Fibroblast of villous mesenchyme (primary cell): Measurements from ENCODE around the gene INPP4B. TPM values are rescaled to one million over a fixed set of nuclear protein-coding genes. Genes with fewer than 3 reads are reported as not detected.

Experiments
- DNase-seq: peaks from one replicate; pipeline ENCODE4 v3.0.0-alpha.2; 2010; ENCODE audit warnings: low read depth
- H3K4me3 ChIP-seq: 2 replicates; pipeline ENCODE4 v1.5.1; 2011; ENCODE audit warnings: low read depth, mild to moderate bottlenecking, low read length
- total RNA-seq: library from RNA; depleted of rRNA; stranded (reverse); fragments of >200 nt; gene quantifications from 2 replicates; pipeline ENCODE4 v1.2.3, GENCODE V29; 2012
- TF ChIP-seq, protein P1 (sequence below): IDR thresholded peaks from 2 replicates; pipeline ENCODE4 v1.5.1; 2012; ENCODE audit warnings: low read depth, mild to moderate bottlenecking, low read length; ENCODE audit not compliant: insufficient read depth

The INPP4B gene
- total RNA-seq, 1 donor, result 64.3 TPM

DNA sequence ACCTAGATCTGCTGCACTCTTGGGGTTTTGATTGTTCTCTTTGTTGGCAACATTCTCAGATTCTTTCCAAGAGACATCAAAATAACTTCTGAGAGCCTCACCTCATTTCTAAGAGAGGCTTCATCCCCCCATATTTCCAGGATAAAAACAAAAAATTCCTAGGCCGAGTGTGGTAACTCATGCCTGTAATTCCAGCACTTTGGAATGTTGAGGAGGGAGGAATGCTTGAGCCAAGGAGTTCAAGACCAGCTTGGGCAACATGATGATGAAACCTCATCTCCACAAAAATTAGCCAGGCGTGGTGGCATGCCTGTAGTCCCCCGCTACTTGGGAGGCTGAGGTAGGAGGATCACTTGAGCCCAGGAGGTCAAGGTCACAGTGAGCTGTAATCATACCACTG, 477.0 kb downstream of the INPP4B start:
- no peak for DNase-seq
- H3K4me3 ChIP-seq, result no peak overlapping the region
- TF ChIP-seq, protein P1, sequence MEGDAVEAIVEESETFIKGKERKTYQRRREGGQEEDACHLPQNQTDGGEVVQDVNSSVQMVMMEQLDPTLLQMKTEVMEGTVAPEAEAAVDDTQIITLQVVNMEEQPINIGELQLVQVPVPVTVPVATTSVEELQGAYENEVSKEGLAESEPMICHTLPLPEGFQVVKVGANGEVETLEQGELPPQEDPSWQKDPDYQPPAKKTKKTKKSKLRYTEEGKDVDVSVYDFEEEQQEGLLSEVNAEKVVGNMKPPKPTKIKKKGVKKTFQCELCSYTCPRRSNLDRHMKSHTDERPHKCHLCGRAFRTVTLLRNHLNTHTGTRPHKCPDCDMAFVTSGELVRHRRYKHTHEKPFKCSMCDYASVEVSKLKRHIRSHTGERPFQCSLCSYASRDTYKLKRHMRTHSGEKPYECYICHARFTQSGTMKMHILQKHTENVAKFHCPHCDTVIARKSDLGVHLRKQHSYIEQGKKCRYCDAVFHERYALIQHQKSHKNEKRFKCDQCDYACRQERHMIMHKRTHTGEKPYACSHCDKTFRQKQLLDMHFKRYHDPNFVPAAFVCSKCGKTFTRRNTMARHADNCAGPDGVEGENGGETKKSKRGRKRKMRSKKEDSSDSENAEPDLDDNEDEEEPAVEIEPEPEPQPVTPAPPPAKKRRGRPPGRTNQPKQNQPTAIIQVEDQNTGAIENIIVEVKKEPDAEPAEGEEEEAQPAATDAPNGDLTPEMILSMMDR, result no peak

DNA sequence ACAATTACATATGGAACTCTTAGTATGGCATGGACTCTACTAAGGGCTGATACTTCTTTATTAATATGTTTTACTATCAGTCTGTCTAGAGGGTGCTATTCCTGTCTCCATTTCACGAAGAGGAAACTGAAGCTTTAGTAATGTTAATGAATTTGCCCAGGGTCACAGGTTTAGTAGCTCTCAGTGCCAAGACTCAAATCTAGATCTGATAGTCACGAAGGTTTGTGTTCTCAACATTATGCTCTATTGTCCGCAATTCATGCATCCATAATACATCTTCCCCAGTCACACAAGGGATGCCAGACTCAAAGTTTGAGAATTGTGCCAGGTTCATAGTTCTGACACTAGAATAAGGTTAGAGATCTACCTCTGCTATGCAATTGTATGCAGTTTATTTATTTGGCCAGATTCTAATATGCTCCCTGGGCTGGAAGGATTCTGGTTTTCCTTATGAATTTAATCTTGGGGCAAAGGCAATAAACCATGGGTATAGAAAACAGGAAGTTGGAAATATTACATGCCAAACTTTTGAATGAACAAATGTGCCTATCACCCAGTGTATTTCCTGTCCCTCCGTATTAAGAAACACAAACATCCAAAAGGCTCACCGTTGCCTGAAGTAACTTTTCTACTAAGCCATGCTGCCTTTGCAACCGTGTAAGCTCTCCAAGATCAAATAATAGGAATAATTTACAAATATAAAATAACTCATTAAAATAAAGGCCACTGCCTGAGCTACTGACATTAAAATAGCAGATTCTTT, 478.5 kb downstream of the INPP4B start:
- no peak overlapping the region for H3K4me3 ChIP-seq
- no peak for DNase-seq
- TF ChIP-seq, protein P1, result no peak

DNA sequence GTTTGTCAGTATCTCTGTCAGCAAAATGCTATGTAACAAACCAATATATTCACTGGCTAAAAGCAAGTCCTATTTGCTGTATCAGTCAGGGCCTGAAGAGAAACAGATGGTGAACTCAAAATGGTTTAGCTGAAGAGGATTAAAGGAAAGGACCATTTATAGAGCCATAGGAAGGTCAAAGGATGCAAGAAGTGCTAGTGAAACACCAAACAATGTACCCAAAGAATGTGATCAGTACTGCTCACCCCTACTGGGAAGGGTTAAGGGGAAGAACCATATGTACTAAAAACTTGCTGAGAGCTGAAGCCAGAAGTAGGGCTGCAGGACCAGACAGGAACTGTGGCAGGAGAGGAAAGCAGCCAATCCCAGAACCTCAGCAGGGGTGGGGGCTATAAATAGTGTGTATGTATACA, 479.3 kb downstream of the INPP4B start:
- TF ChIP-seq, protein P1, result no peak
- peak; percentile 49 for DNase-seq
- no peak overlapping the region for H3K4me3 ChIP-seq

DNA sequence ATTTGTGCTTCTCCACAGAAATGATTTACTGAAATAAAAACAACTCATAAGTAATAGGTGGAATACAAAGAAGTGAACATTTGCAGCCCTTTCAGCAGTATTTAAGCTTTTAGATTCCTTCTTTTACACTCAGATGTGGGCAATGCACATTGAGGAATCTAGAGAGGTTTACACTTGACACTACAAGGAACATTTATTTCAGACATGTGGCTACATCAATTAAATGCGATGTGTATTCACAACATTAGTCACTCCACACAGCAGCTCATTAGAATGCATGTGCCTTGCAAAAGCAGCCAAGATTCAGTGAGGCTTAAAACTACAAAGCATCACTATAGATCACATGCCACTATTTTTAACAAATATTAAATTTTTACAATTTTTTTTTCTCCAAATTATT, 480.7 kb downstream of the INPP4B start:
- TF ChIP-seq, protein P1, result no peak
- no peak overlapping the region for H3K4me3 ChIP-seq
- DNase-seq, result peak; percentile 33

DNA sequence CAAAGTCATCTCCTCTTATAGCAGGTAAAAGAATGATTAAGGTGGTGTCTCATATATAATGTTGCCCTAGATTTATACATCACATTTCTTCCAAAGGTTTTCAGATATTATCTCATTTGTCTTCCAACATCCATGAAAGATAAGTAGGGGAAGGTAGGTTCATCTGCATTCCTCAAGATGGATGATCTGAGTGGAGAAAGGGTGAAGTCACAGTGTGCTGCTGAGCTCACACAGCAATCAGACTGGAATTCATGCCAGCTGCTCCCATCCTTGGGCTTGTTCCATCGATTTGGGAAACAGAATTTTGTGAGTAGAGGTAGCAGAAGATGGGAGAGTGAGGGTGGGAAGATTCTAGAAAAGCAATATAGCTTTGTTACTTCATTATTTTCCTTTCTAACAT, 482.4 kb downstream of the INPP4B start:
- TF ChIP-seq, protein P1, result no peak
- DNase-seq, result no peak
- H3K4me3 ChIP-seq, result no peak overlapping the region

DNA sequence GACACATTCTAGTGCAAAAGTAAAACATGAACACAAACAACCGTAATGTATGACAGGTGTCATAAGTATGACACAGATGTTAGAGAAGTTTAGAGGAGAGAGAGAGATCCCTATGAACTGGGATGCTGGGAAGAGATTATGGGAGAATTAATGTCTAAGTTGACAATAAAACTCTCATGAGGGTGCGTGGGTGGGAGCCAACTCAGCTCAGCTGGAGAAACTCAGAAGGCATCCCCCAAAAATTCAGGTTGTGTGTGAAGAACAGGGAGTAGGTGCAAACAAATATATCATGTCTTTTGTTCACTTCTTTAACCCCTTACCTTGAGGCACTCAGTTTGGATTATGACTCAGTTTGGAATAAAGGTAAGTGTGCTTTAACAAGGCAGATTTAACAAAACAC, 484.1 kb downstream of the INPP4B start:
- H3K4me3 ChIP-seq, result no peak overlapping the region
- TF ChIP-seq, protein P1, result no peak
- DNase-seq, result no peak

DNA sequence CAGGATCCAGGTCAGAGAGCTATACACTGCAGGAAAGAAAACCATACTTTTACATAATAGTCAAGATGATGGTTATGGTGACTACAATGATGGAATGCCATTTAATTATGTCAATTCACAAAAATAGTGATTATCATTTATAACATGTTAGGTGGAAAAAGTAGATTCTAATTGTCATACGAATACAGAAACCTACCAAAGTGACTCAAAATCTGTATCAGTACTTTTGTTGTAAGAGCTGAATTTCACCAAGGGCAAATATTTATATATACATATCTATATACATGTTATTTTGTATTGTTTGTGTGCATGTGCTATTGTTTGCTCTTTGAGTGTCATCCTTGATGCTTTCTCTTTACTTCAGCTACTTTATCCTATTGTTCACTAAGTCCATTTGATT, 485.4 kb downstream of the INPP4B start:
- DNase-seq, result no peak
- TF ChIP-seq, protein P1, result no peak
- H3K4me3 ChIP-seq, result no peak overlapping the region
